Hepatocyte (in vitro differentiated cells): ENCODE results near the gene QRSL1.
"Not testable (repeated sequence)": the region's sequence is repeated elsewhere in the genome, so short reads cannot be mapped to it uniquely, and the experiment has no call there.

Source experiments
- CTCF ChIP-seq: fragments of 200-600 bp; sonication (generic); IDR thresholded peaks from 2 replicates; pipeline ENCODE4 v1.5.1; 2016; ENCODE audit warnings: antibody characterized with exemption, mild to moderate bottlenecking; ENCODE audit not compliant: poor library complexity
- EZH2 ChIP-seq: fragments of 200-600 bp; sonication (generic); IDR thresholded peaks from 2 replicates; pipeline ENCODE4 v1.6.1; 2016; ENCODE audit warnings: antibody characterized with exemption, mild to moderate bottlenecking, borderline replicate concordance

- not testable (repeated sequence) for TF ChIP-seq CTCF, EZH2
These were observed 1.6 kb upstream of the QRSL1 start for GRCh38 chr6:106627760-106628159.
